ENCODE data around the gene RAB8B.

DNA sequence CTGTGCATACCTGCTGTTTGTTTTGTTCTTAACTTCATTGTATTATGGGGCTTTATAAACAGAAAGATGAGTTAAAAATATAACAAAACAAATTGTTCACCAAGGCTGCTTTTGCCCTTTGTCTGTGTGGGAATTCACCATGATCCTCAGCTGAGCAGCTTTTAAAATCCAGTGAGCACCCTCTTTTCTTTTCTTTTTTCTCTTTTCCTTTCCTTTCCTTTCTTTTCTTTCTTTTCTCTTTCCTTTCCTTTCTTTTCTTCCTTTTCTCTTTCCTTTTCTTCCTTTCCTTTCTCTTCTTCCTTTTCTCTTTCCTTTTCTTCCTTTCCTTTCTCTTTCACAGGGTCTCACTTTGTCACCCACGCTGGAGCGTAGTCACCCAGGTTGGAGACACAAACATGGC is 38.3 kb downstream of the RAB8B start:
- TF ChIP-seq POLR2AphosphoS5 (IDR thresholded peaks at IDR 0.05): no peak
- TF ChIP-seq REST (IDR thresholded peaks at IDR 0.05; ENCODE audit: borderline replicate concordance): no peak
- TF ChIP-seq, protein P1, sequence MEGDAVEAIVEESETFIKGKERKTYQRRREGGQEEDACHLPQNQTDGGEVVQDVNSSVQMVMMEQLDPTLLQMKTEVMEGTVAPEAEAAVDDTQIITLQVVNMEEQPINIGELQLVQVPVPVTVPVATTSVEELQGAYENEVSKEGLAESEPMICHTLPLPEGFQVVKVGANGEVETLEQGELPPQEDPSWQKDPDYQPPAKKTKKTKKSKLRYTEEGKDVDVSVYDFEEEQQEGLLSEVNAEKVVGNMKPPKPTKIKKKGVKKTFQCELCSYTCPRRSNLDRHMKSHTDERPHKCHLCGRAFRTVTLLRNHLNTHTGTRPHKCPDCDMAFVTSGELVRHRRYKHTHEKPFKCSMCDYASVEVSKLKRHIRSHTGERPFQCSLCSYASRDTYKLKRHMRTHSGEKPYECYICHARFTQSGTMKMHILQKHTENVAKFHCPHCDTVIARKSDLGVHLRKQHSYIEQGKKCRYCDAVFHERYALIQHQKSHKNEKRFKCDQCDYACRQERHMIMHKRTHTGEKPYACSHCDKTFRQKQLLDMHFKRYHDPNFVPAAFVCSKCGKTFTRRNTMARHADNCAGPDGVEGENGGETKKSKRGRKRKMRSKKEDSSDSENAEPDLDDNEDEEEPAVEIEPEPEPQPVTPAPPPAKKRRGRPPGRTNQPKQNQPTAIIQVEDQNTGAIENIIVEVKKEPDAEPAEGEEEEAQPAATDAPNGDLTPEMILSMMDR (IDR thresholded peaks at IDR 0.05; ENCODE audit: poor library complexity, severe bottlenecking): no peak
- TF ChIP-seq EZH2 (IDR thresholded peaks at IDR 0.05; ENCODE audit: borderline replicate concordance, insufficient read depth, low read length, poor library complexity, severe bottlenecking): no peak
- no peak for TF ChIP-seq EP300 (conservative IDR thresholded peaks at IDR 0.05; ENCODE audit: poor library complexity, severe bottlenecking)
- no peak for TF ChIP-seq TAF1 (IDR thresholded peaks at IDR 0.05; ENCODE audit: low read depth)
- no peak for TF ChIP-seq MXI1 (conservative IDR thresholded peaks at IDR 0.05; ENCODE audit: poor library complexity, severe bottlenecking)

All from neural cell (in vitro differentiated cells).